ENCODE data around the gene GPR33. TPM values are rescaled to one million over a fixed set of nuclear protein-coding genes. Genes with fewer than 3 reads are reported as not detected.
"Not testable (repeated sequence)": the region's sequence is repeated elsewhere in the genome, so short reads cannot be mapped to it uniquely, and the experiment has no call there.

The GPR33 gene
- total RNA-seq, 1 donor from 2014 or later = not detected

DNA sequence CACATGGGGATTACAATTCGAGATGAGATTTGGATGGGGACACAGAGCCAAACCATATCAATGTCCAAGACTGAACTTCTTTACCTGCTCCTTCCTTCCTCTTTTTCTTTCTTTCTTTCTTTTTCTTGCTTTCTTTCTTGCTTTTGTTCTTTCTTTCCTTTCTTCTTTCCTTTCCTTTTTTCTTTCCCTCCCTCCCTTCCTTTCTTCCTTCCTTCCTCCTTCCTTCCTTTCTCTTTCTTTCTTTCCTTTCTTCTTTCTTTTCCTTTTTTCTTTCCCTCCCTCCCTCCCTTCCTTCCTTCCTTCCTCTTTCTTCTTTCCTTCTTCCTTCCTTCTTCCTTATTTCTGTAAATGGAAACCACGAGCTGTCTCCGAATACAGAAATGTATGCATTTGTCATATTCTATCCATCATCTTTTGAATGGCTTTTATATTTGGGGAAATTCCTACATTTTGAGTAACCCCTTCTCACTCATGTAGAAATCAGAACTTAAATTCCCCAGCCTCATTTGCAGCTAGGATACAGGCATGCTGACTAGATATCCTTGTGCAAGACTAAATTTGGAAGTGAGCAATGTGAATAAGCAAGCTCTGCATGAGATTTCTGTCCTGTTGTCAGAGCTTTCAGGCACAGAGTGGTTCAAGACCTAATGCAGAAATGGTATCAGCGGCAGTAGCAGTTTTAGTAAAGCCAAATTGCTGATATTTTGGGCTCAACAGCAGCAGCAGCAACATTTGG lies 11.5 kb downstream of the GPR33 start:
- DNase-seq (ENCODE audit: low read depth) = no peak
- Histone ChIP-seq H3K36me3 (ENCODE audit: control insufficient read depth, insufficient read depth, low read length) (no peaks in the 10 kb centered on the region), H3K27me3 (ENCODE audit: control insufficient read depth, insufficient read depth, low read length) (no peaks in the 10 kb centered on the region), H3K4me3 (ENCODE audit: low read depth, low read length) (no peak overlapping the region)
- TF ChIP-seq, protein P1, sequence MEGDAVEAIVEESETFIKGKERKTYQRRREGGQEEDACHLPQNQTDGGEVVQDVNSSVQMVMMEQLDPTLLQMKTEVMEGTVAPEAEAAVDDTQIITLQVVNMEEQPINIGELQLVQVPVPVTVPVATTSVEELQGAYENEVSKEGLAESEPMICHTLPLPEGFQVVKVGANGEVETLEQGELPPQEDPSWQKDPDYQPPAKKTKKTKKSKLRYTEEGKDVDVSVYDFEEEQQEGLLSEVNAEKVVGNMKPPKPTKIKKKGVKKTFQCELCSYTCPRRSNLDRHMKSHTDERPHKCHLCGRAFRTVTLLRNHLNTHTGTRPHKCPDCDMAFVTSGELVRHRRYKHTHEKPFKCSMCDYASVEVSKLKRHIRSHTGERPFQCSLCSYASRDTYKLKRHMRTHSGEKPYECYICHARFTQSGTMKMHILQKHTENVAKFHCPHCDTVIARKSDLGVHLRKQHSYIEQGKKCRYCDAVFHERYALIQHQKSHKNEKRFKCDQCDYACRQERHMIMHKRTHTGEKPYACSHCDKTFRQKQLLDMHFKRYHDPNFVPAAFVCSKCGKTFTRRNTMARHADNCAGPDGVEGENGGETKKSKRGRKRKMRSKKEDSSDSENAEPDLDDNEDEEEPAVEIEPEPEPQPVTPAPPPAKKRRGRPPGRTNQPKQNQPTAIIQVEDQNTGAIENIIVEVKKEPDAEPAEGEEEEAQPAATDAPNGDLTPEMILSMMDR (IDR thresholded peaks at IDR 0.05; ENCODE audit: insufficient read depth, low read length, severe bottlenecking) = no peak
- FAIRE-seq = no peak

DNA sequence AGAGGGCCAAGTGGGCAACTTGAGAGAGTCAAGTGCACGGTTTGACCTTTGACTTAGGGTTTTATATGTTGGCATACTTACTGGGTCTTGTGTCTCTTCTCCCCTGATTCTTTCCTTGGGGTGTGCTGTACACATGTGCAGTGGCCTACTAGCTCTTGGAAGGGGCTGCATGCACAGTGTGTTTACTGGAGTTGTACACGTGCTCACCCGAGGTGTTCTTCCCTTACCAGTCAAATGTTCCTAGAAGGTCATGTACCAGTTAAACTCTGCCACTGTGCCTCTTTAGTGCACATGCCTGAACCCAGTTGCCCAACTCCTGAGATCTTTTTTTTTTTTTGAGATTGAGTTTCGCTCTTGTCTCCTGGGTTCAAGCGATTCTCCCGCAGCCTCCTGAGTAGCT lies 21.3 kb downstream of the GPR33 start:
- FAIRE-seq = no peak

DNA sequence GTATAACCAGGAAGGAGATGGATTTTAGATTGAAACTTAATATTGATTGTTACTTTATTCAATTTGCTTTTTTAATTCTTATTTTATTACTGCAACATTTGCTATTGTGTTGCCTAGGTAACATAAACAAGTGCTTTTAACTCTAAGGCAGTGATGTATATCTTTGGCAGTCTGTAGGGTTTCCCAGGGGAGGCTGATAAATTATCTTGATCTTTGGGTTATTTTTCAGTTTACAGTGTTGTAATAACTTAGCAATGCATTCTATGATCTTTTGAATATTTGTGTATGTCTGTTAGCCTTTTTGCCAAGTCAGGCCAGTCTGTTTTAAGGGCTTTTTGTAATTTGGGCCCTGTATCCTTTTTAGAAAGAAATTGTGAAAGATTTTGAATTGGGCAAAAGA lies 22.7 kb downstream of the GPR33 start:
- no peak for FAIRE-seq

More for the DNA sequence above, 21.3 kb downstream of the GPR33 start:
- TF ChIP-seq, protein P1 (IDR thresholded peaks at IDR 0.05; ENCODE audit: insufficient read depth, low read length, severe bottlenecking) = no peak
- H3K4me3 ChIP-seq (ENCODE audit: low read depth, low read length) = no peak overlapping the region
- DNase-seq (ENCODE audit: low read depth) = no peak
- H3K27me3 ChIP-seq (ENCODE audit: control insufficient read depth, insufficient read depth, low read length) = no peaks in the 10 kb centered on the region
- H3K36me3 ChIP-seq (ENCODE audit: control insufficient read depth, insufficient read depth, low read length) = no peaks in the 10 kb centered on the region

DNA sequence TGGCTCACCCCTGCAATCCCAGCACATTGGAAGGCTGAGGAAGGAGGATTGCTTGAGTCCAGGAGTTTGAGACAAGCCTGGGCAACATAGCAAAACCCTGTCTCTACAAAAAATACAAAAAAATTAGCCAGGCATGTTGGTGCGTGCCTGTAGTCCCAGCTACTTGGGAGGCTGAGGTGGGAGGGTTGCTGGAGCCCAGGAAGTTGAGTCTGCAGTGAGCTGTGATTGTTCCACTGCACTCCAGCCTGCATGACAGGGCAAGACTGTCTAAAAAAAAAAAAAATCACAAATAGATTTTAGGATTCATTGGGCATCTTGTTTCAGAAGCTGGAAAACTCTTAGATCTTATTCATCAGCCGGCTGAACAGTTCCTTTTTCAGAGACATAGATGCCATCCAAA lies 25.4 kb downstream of the GPR33 start:
- H3K4me3 ChIP-seq (ENCODE audit: low read depth, low read length); H3K27me3 ChIP-seq (ENCODE audit: control insufficient read depth, insufficient read depth, low read length); FAIRE-seq; H3K36me3 ChIP-seq (ENCODE audit: control insufficient read depth, insufficient read depth, low read length): not testable (repeated sequence)
- peak; percentile 87 for DNase-seq (ENCODE audit: low read depth)

More for the DNA sequence above, 22.7 kb downstream of the GPR33 start:
- TF ChIP-seq, protein P1 (IDR thresholded peaks at IDR 0.05; ENCODE audit: insufficient read depth, low read length, severe bottlenecking) = no peak
- DNase-seq (ENCODE audit: low read depth) = no peak
- Histone ChIP-seq H3K36me3 (ENCODE audit: control insufficient read depth, insufficient read depth, low read length) (no peaks in the 10 kb centered on the region), H3K4me3 (ENCODE audit: low read depth, low read length) (no peak overlapping the region), H3K27me3 (ENCODE audit: control insufficient read depth, insufficient read depth, low read length) (no peaks in the 10 kb centered on the region)

DNA sequence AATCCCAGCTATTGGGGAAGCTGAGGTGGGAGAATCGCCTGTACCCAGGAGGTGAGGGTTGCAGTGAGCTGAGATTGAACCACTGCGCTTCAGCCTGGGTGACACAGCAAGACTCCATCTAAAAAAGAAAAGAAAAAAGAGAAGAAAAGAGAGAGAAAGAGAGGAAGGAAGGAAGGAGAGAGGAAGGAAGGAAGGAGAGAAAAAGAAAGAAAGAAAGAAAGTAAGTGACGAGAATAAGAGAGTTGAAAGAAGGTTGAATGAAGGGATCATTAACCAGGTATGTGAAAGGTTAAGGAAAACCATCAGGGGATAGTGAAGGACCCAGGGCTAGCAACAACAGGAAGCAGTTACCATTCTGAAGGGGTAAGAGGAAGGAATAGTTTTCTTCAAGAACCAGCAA lies 26.3 kb downstream of the GPR33 start:
- Histone ChIP-seq H3K4me3 (ENCODE audit: low read depth, low read length) (no peak overlapping the region), H3K27me3 (ENCODE audit: control insufficient read depth, insufficient read depth, low read length) (no peaks in the 10 kb centered on the region), H3K36me3 (ENCODE audit: control insufficient read depth, insufficient read depth, low read length) (no peaks in the 10 kb centered on the region)
- DNase-seq (ENCODE audit: low read depth) (no peak), FAIRE-seq (no peak)
- TF ChIP-seq, protein P1 (IDR thresholded peaks at IDR 0.05; ENCODE audit: insufficient read depth, low read length, severe bottlenecking) = no peak

DNA sequence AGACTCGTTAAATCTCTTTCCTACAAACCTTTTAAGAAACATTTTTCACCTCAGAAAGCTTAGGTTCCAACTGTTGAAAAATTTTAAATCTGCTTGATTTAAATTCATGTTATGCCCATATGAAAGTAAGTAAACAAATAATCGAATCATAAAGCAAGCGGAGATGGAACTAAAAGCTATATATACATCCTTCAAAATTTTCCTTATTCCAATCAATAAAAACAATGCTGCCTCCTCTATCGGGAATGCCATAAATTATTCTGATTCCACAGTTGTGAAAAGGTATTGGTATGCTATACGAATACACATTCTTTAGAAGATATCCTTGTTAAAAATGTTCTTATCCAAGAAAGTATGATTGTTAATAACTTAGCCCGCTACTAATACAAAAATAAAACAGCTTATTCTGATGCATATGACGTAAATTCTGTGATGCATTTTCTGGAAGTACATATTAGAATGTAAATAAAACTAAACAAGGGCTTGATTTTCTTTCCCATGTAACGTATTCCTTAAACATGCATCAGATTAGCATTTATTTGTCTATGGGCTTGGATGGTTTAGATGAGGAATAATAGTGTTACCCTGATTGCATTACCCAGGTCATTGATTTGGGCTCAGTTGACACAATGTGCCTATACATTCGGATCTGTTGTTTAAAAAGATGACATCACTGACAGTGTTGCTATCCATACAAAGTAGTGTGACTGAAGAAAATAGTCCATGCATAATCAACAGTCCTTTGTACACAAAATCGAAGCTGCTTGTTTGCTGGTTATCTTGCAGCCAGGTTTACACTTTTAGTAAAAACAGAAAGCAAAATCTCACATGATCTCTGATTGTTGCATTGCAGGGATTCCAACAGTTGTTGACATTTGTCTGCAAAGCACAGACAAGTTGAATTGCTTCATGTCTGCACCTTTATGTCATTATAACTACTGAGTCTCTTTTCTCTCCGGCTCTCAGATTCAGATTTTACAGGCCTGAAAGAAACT lies 29.9 kb downstream of the GPR33 start:
- TF ChIP-seq, protein P1 (IDR thresholded peaks at IDR 0.05; ENCODE audit: insufficient read depth, low read length, severe bottlenecking) = no peak
- H3K27me3 ChIP-seq (ENCODE audit: control insufficient read depth, insufficient read depth, low read length) = no peaks in the 10 kb centered on the region
- peak overlapping the region; percentile 82 for H3K4me3 ChIP-seq (ENCODE audit: low read depth, low read length)
- no peak for FAIRE-seq
- DNase-seq (ENCODE audit: low read depth) = peak; percentile 17
- peaks cover under 1% of the 10 kb centered on the region for H3K36me3 ChIP-seq (ENCODE audit: control insufficient read depth, insufficient read depth, low read length)

All from bronchial epithelial cell (primary cell).